Epithelial cell of esophagus (primary cell): ENCODE results near the gene CDK17.
"Not testable (repeated sequence)": the region's sequence is repeated elsewhere in the genome, so short reads cannot be mapped to it uniquely, and the experiment has no call there.

Experiments used
- DNase-seq: peaks from one replicate; pipeline ENCODE4 v3.0.0; 2010; ENCODE audit warnings: low read depth
- H3K4me3 ChIP-seq: 2 replicates; pipeline ENCODE4 v1.5.1; 2011; ENCODE audit warnings: mild to moderate bottlenecking, low read length, control low read depth
- TF ChIP-seq, protein P1 (sequence below): IDR thresholded peaks from 2 replicates; pipeline ENCODE4 v1.5.1; 2011; ENCODE audit warnings: low read depth, mild to moderate bottlenecking, low read length, control low read depth, inconsistent platforms; ENCODE audit not compliant: insufficient read depth; ENCODE audit errors: missing control alignments

CDK17 gene

DNA sequence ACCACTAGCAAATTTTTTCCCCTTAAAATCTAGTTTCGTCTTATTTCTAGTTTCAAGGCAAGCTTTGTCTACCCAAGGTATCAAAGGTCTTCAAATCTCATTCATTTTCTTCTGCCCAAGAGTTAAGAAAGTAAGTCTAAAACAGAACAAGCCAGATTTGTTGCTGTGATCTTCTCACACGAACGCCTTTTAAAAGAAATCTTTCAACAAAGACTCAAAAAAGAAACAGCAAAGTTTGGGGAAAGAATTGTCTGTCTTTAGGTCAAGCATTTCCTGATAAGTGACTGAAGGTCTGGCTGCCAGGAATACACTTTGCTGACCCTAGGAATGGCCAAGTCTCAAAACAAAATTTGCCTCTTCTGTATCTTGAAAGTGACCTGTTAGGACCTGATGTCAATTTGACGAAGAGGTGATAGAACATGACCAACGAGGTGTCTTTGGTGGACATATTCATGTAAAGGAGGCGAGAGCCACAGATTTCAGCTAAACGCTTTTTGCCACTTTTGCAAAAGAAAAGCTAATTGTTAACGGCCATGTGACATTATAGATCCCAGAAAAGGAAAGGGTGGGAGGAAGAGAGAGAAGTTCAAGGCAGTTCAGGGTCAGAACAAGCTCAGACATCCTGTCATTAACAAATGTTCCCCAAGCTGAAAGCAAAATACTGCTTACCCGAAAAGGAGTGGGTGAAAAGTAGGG is 1.7 kb downstream of the CDK17 start:
- TF ChIP-seq, protein P1, sequence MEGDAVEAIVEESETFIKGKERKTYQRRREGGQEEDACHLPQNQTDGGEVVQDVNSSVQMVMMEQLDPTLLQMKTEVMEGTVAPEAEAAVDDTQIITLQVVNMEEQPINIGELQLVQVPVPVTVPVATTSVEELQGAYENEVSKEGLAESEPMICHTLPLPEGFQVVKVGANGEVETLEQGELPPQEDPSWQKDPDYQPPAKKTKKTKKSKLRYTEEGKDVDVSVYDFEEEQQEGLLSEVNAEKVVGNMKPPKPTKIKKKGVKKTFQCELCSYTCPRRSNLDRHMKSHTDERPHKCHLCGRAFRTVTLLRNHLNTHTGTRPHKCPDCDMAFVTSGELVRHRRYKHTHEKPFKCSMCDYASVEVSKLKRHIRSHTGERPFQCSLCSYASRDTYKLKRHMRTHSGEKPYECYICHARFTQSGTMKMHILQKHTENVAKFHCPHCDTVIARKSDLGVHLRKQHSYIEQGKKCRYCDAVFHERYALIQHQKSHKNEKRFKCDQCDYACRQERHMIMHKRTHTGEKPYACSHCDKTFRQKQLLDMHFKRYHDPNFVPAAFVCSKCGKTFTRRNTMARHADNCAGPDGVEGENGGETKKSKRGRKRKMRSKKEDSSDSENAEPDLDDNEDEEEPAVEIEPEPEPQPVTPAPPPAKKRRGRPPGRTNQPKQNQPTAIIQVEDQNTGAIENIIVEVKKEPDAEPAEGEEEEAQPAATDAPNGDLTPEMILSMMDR, result no peak
- DNase-seq, result no peak
- peak overlapping the region; percentile 95 for H3K4me3 ChIP-seq

DNA sequence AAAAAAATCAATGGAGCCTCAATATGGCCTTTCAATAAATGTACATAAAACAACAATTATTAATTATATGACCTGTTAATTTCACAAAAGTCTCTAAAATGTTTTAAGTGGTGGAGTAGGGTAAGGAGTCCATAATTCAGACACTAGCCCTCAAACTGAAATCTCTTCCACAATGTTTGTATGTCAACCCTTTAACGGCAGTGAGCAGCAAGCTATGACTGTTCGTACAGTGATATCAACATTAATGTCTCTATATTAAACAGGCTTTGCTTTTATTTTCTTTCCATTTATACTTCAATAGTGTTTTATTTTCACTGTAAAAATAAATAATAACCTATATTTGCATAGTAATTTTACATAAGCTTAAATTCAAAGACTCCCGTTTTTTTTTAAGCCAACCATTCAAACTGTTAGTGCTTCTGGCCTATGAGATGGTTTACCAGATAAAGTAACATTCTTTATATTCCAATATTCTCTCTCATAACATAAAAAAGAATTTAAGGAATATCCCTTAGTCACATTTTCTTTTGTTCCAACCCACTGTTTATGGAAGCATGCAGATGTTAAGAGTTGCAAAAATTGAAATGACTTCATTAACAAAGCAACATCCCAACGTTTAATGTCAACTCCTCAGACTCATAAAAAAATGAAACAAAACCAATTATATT is 2.3 kb downstream of the CDK17 start:
- no peak for DNase-seq
- TF ChIP-seq, protein P1, result no peak

DNA sequence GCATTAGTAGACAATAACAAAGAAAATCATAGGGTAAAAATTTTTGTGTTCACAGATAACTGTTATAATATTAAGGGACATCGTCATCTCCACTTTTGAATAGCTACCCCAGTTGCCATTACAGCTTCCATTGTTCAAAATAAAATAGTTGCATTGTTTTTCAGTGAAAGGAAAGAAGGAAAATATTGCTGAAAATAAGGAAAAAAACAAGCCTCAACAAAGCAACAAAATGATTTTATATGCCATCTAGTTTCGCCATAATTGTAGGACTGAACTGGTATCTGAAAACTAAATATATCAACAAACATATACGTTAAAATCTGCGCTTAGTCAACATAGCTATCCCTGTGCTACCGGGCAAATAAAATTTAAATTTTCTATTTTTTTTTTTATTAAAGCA is 3.3 kb downstream of the CDK17 start:
- DNase-seq, result no peak
- no peak overlapping the region for H3K4me3 ChIP-seq
- TF ChIP-seq, protein P1, result no peak

More for the DNA sequence above, 2.3 kb downstream of the CDK17 start:
- peak overlapping the region; percentile 95 for H3K4me3 ChIP-seq

DNA sequence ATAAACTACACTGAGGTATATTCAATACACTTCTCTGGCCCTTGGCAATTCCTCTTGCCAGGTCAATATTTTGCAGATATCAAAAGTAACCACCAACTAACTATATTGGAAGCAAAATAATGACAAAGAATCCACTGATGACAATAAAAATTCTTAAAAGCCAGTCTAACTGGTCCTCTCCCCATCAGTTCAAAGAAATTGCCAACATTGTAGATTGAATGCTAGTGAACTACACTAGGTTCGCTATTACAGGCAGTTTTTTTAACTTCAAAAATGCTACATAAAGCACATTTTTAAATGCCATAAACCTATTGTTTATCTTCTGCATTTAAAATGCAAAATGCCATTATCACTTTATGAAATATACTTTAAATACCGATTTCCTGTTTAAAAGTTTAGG is 4.0 kb downstream of the CDK17 start:
- no peak for DNase-seq
- TF ChIP-seq, protein P1, result no peak
- no peak overlapping the region for H3K4me3 ChIP-seq

DNA sequence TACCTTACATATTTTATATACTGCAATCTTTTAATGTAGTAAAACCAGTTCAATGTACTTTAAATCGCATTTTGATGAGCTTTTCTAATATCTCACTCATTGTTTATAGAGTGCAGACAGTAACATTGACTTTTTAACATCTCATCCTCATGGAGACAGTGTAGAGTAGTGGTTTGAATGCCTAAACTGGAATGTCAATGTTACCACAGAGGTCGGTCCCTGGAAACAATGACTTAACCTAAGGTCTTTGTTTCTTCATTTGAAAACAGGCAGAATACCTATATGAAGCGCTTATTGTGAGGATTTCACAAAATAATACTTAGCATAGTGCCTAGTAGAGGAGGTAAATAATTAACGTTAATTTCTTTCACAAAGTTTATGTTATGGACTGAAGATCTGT is 5.0 kb downstream of the CDK17 start:
- TF ChIP-seq, protein P1, result no peak
- no peak for DNase-seq
- no peak overlapping the region for H3K4me3 ChIP-seq

DNA sequence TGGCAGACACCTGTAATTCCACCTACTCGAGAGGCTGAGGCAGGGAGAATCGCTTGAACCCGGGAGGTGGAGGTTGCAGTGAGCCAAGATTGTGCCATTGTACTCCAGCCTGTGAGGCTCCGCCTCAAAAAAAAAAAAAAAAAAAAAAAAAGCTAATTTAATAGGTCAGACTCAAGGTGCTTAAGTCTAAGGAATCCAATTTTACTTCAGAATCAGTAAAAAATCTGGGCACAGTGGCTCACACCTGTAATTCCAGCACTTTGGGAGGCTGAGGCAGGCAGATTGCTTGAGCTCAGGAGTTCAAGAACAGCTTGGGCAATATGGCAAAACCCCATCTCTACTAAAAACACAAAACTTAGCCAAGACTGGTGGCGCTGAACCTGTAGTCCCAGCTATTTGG is 7.0 kb downstream of the CDK17 start:
- not testable (repeated sequence) for H3K4me3 ChIP-seq, DNase-seq

DNA sequence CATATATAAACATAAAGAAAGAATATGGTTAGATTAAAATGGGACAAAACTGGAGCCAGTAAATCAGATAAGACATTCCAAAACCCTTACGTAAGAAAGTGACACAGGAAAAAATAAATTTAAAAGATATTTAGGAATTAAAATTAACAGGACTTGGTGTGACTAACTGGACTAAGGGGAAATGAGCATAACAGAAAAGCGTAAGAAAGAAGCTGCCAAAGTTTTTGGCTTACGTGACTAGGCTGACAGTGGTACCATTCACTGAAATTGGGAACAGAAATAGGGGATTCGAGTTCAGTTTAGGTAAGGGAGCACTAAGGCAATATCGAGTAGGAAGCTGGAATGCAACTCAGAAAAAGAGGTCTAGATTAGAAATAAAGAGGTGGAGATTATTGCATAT is 7.8 kb downstream of the CDK17 start:
- TF ChIP-seq, protein P1, result no peak
- H3K4me3 ChIP-seq, result no peak overlapping the region
- no peak for DNase-seq
